Fibroblast of skin of scalp (primary cell): ENCODE data around the gene MAP3K1.

Experiments used
- DNase-seq: peaks from one replicate; pipeline ENCODE4 v3.0.0-alpha.2; 2013

Gene MAP3K1

DNA sequence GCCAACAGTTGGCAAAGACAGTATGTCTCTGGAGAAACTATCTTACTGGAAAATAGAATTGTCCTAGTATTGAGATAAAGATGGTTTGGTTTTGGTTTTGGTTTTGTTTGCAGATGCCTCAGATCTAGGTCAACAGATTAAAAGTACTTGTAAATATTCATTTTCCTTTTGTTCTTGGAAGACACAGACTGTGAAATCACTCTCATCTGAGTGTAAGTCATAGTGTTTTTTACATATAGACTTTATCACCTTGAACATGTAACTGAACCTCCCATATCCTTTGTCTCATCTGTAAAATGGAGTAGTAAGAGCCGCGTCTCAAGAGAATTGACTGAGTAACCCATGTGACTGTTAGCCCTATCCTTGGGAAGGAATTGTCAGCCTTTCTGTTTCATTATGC lies 34.3 kb downstream of the MAP3K1 start:
- no peak for DNase-seq

DNA sequence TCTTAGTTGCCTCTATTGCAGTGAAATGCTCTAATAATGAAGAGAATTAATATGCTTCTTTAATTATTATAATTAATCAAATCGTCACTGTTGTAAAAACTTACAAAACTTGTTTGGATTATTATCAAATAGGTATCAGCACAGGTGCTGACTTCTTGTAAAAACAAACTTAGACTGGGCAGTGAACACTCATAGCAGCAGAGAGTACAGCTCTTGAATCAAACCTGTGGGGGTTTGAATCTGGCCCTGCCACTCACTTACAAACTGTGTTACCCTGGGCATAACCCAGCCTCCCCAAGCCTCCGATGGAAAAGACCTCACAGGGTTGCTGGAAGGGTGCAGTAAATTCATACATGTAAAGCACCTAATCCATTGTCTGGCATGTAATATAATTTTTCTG lies 35.1 kb downstream of the MAP3K1 start:
- DNase-seq = no peak

DNA sequence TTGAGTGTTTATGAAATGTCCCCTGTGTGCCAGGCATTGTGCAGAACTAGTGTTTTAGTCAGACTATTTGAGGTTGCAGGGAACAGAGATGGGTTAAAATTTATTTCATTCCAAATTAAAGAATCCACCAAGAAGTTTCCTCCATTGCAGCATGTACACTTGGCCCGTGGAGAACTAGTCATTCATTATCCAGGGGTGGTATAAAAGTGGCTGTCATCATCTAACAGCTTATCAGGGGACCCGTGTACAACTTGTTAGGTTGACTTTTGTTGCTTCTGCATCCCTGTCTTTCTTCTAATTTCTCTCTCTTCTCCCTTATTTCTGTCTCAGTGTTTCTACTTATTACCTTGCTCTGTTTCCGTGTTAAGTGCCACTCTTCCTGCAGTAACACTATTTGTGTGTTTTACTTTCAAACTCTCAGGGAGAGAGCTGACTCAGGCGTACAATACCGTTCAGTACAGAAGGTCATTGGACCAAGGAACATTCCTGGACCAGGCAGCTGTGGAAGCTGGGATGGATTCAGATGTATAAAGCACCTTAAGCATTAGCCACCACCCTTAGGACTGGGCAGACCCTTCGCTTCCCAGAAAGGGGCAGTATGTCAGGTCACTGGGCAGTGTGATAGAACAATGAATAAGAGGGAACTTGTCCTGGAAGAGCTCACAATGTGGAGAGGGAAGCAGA lies 36.1 kb downstream of the MAP3K1 start:
- DNase-seq = no peak

DNA sequence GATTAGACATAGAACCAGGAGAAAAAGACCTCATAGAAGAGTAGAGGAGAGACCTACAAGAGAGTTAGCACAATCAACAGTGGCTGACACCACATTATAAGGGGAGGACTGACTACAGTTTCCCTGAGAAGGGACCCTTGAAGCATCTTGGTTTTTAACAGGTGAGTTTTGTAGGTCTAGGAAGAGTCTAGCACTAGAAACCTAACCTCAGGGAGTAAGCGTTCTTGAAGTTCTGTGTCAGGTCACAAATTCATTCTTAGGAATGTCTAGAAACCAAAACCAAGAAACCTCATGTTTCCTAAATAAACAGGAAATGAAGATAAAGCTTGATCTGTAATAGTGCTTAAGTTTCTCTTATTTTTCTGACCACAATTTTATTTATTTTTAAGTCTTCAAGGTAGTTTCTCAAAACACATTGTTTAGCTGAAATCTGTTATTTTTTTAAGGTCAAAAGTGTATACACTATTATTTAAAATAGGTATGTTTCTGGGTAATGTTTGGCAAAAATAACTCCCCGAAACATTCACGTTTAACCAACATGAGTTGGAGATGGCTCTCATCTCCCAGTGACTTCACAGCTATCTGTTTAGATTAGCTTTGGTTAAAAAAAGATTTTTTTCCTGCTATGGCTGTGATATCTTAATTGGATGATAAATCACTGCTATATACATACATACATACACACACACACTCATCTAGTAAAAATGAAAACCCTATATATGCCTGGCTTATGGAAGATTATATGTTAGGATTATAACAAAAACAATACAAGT lies 37.1 kb downstream of the MAP3K1 start:
- peak; percentile 19 for DNase-seq

DNA sequence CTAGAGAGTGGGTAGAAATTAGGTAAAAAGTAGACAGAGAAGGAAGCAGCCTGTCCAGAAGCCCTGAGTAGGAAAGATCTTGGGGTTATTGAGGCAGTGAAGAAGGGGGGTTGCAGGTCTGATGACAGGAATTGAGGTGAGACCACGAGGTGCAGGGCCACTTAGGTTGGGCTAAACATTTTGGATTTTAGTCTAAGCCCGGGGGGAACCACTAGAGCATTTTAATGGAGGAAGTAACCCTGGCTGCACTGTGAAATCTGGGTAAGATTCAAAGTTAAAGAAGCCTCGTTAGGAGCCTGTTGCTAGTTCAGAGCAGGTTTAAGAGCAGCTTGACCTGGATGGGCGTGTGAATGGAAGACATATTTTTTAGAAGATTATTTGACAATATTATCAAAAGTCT lies 38.3 kb downstream of the MAP3K1 start:
- no peak for DNase-seq

DNA sequence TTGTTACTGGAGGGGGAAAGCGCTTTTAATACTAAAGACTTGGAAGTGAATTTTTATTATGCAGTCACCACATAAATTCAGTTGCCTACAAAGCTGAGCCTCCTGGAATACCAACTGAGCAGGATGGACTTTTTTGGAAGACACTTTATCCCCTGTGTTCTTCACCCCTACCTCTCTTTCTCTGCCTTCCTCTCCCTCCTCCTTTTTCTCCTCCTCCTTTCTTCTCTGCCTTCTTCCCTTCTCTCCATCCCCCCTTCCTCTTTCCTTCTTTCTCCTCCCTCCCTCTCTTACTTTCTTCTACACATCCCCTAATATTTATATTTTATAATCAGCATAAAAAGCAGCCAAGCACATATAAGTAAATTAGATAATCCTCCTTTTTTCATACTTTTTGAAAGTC lies 39.6 kb downstream of the MAP3K1 start:
- no peak for DNase-seq

DNA sequence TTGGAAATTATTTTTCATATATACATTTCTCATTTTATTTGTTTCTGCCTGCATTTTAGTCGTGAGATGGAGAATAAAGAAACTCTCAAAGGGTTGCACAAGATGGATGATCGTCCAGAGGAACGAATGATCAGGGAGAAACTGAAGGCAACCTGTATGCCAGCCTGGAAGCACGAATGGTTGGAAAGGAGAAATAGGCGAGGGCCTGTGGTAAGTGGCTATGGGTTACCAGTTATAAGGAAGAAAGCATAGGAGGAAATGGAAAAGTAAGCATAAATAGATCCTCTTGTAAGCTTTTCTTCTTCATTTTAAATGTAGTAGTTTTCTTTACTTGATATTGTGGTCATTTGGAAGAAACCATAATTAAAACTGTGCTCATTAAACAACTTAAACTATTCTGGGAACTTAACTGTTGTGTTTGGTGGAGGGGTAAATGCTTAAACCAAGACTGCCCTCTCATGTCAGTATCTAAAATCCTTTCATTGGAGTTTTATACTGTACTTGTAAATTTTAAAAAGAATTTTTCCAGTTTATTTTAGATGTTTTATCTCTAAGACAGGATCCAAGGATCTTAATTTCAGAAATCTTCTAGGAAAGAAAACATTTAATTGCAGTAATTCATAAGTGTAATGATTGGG lies 41.3 kb downstream of the MAP3K1 start:
- no peak for DNase-seq

DNA sequence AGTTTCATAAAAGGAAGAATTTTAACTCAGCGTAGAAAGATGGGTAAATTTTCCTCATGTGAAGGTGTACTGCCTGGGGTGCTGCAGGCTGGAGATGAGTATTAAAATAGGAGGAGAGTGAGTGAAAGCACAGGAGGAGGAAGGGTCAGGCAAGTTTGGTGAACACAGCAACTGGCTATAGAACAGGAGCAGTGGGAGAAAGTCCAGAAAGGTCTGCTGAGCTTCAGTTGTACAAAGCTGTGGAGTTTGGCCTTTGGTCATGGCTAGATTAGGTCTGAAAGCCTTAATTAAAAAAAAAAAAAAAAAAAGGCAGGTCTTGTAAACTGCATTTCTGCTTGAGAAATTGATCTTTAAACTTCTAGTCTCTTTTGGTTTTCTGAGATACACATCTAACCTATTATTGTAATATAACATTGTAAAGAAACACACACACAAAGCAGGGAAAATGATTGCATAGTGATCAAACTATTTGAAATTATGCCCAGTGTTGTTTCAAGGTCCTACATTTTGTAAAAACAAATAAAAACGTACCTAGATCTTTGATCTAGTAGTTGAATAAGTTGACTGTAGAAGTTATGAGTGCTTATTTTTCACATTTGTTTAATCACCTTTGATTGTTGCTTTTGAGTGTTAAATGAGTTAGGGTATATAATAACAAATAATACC lies 43.6 kb downstream of the MAP3K1 start:
- no peak for DNase-seq

DNA sequence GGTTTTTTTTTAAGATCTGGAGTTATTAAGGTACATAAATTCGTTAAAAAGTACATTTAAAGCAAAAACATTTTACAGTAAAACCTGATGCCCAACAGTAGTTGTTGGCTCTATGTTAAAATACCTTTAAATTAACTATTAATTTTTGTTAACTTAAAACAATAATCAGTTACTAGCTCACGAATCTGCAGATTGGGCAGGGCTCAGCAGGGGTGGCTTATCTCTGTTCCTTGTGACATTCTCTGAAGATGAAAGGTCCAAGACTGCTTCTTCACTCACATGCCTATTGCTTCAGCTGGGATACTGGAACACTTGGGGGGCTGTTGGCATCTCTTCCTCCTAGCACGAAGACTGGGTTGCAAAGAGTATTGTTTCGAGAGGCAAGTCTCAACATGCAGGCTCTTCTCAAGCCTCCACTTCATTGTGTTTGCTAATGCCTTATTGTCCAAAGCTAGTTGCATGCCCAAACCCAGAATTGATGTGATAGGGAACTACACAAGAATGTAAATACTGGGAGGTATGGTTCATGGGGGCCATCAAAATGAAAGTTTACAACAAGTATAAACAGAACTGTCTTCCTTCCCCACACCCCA lies 46.6 kb downstream of the MAP3K1 start:
- no peak for DNase-seq

DNA sequence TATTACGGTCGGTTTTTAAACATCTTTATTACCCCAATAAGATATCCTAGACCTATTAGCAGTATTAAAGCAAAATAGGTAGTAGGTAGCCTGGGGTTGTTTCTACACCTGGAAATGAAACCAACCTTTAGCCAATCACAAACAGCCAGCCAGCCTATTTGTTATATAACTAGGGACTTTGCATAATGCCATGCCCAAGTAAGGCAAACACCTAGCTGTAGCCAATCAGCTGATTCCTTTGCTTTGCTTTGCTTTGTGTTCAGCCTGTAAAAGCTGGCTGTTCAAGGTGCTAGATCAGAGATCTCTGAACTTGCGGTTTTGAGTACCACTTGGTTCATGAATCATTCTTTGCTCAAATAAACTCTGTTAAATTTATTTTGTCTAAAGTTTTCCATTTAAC lies 47.6 kb downstream of the MAP3K1 start:
- no peak for DNase-seq

DNA sequence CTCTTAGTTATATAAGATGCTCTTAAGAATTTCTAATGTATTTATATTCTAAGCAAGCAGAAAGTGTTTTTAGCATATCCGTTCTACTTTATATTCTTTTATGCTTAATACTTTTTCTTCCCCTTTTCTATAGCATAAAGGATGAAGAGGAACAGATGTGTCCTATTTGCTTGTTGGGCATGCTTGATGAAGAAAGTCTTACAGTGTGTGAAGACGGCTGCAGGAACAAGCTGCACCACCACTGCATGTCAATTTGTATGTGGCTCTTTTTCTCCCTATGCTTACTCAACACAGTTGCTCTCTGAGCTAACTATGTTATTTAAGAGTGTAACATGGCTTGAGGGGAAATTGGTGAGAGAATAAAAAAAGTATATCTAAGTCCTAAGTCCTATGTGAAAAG lies 56.4 kb downstream of the MAP3K1 start:
- no peak for DNase-seq

DNA sequence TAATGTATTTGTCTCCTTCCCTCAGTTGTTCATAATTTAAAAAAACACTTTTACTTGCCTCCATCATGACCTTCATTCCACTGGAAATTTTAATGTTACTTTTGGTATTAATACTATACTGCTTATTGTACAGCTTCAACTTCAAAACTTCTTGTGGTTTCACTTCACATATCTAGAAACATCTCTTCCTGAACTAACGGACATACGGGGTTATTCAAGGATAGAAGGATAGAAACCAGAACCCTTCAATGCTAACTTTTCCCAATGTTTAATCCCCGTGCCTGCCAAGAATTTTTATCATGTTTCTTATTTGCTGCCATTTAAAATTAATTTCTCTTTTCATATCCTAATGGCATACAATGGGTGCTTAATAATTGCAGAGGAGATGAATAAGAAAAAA lies 57.7 kb downstream of the MAP3K1 start:
- DNase-seq = no peak

DNA sequence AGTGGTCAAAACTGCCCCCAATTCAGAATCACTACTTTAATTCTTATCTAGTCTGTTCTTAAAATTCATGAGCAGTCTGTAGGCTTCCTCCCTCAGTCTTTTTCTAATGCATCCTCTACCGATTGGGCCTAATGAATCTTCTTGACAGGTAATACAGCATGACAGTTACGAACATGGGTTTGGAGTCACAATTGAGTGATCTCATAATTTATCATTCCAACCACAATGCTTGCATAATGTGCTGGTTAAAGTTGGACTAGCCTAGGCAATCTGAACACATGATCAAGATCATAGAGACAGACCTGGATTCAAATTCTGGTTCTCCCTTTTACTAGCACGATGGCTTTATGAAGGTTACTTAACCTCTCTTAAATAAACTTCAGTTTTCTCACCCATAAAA lies 61.0 kb downstream of the MAP3K1 start:
- no peak for DNase-seq

DNA sequence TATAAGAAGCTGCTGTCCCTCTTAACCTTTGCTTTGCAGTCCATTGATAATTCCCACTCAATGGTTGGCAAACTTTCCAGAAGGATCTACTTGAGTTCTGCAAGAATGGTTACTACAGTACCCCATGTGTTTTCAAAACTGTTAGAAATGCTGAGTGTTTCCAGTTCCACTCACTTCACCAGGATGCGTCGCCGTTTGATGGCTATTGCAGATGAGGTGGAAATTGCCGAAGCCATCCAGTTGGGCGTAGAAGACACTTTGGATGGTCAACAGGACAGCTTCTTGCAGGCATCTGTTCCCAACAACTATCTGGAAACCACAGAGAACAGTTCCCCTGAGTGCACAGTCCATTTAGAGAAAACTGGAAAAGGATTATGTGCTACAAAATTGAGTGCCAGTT lies 66.2 kb downstream of the MAP3K1 start:
- DNase-seq = no peak

DNA sequence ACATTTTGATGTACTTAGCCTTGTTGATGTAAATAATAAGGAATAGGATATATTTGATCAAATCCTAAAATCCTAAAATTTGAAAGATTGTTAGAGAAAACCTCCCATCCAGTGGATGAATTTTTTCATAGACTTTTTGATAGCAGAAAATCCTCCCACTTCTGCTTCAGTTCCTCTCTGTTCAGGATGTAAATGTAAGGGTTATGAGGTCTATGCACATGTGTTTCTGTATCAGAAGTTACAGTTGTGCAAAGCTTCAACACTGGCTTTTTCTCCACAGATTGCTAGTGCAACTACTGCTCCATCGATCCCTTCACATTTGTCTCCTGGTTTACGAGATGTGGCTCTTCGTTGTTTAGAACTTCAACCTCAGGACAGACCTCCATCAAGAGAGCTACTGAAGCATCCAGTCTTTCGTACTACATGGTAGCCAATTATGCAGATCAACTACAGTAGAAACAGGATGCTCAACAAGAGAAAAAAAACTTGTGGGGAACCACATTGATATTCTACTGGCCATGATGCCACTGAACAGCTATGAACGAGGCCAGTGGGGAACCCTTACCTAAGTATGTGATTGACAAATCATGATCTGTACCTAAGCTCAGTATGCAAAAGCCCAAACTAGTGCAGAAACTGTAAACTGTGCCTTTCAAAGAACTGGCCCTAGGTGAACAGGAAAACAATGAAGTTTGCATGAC lies 78.1 kb downstream of the MAP3K1 start:
- DNase-seq = no peak

DNA sequence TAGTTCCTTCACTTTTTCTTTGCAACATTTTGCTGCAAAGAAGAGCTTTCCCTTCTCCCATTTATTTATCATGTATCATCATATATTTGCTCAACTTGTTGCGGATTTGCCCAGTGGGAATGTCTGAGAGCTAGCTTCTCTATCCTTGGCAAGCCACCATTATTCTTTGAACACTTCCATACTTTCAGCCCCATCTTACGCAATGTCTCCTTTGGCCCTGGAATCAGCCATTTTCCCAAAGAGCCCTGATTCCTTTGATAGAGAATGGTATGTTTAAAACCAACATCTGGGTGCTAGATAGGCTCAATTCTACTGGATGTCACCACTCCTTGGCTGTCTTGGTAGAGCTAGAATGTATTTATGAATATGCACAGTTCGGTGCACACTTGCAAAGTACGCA lies 81.4 kb downstream of the MAP3K1 start:
- DNase-seq = no peak

DNA sequence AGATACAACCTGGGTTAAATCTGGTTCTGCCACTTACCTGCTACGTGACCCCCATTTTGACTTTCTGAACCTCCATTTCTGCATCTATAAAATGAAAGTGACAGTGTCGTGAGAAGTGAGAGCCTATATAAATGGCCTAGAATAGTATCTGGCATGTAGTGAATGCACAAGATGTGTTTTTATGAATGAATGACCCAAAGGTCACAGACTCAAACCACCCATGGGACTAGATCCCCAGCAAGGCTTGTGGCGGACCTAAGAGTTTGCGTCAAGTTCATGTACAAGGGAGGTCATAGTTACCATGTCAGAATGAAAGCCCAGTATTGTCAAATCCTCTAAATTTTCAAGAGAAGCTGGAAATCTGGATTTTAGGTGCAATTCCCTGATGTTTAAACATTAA lies 82.9 kb downstream of the MAP3K1 start:
- DNase-seq = no peak

DNA sequence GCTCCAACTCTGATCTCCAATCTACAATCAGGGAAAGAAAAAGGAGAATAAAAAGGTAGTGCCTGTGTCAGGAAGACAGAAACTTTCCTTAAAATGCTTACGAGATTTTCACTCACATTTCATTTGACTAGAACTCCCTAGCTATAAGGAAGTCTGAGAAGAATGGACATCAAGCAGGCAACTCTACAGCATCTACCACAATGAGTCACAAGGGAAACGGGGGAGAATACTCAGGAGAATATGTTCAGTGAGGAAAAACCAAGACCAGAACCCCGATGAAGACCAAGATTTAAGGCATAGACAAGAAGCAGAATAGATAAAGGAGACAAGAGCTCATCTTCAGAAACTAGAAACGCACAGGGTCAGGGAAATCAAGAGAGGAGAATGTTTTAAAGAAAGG lies 85.0 kb downstream of the MAP3K1 start:
- DNase-seq = peak; percentile 46

DNA sequence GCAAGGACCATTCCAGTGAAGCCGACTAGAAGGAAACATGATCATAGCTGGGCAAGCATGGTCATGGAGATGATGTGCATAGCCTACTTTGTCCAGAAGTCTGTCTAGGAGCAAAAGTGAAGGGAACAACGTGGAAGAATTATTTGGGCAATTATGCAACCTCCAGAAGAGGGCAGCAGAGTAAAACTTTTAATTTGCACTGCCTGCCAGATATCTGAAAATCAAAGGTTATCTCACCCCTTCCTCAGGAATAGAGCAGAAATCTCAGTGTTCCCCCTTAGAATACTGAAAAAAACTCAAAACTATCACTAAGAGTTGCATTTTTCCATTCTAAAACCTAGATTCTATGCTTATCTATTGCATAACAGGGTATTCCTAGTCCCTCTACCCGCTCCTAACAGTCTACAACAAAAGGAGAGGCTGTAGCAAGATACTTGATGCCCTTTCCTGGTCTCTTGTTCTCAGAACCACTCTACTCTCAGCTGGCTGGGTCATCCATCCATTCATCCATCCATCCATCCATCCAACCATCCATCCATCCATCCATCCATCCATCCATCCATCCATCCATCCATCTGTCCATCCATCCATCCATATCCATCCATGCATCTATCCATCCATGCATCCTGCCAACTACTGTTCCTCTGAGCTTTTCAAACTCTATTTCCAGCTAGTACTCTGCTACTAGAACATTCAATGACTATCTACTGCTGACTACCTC lies 85.7 kb downstream of the MAP3K1 start:
- DNase-seq = peak; percentile 42

DNA sequence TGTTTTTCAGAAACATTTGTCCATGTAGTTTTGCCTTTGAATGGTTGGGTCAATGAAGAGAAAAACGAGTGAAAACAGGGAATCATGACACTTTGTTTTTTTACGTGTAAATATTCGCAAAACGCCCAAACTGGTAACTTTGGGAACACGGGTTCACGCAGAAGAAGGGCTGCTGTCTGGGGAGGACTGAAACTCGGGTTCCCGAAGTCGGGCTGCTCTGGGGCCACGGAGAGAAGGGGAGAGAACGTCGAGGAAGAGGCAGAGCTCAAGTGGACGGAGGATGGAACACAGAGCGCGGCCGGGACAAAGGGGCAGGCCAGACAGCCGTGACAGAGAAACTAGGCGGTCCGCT lies 93.6 kb downstream of the MAP3K1 start:
- no peak for DNase-seq

DNA sequence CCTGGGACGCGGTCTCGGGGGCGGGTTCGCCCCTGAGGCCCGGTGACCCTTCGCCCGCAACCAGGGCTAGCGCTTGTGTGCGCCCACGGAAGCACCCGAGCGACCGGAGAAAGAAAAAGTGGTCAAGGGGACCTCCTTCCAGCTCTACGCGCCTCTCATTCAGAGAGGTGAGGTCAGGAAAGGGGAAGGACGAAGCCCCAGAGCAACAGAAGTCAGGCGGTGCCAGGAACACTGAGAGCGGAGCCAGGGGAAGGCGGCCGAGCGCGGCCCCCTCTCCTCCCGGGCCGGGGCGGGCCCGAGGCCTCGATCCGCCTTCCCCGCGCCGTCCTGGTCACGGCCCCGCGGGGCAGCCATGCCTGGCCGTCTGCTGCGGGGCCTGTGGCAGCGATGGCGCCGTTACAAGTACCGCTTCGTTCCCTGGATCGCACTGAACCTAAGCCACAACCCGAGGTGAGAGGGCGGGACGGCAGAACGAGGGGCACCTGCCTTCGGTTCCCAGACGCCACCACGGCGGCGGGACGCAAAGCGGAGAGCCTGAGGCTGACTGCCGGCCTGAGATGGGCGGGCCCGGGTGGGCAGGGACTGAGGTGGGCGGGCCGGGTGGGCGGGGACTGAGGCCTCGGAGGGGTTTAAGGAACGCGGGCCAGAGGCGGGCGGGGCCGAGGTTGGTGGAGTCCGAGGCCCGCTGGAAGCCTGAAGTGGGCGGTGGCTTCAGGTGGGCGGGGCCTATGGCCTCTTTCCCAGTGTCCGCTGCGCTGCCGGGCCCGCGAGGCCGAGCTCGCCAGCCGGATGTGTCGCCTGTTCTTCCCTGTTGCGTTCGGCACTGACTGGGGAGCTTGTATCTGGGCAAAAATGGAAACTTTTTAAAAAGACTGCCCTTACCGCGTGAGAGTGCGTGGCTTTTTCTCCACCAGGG lies 94.2 kb downstream of the MAP3K1 start, which contains the start of gene SETD9:
Gene SETD9 (plus strand): TSS at position 303 of the 916 bp plus-strand sequence. CDS start 50 bp downstream, at position 353.
- DNase-seq = peak; percentile 98
